GOT3 (cell line): ENCODE results near the gene RIC1.
"Not testable (repeated sequence)": the region's sequence is repeated elsewhere in the genome, so short reads cannot be mapped to it uniquely, and the experiment has no call there.

Experiments used
- DNase-seq: peaks from one replicate; lab custom pipeline; 2025; ENCODE audit warnings: mixed read lengths; lab: John Stamatoyannopoulos, UW

RIC1 gene, protein sequence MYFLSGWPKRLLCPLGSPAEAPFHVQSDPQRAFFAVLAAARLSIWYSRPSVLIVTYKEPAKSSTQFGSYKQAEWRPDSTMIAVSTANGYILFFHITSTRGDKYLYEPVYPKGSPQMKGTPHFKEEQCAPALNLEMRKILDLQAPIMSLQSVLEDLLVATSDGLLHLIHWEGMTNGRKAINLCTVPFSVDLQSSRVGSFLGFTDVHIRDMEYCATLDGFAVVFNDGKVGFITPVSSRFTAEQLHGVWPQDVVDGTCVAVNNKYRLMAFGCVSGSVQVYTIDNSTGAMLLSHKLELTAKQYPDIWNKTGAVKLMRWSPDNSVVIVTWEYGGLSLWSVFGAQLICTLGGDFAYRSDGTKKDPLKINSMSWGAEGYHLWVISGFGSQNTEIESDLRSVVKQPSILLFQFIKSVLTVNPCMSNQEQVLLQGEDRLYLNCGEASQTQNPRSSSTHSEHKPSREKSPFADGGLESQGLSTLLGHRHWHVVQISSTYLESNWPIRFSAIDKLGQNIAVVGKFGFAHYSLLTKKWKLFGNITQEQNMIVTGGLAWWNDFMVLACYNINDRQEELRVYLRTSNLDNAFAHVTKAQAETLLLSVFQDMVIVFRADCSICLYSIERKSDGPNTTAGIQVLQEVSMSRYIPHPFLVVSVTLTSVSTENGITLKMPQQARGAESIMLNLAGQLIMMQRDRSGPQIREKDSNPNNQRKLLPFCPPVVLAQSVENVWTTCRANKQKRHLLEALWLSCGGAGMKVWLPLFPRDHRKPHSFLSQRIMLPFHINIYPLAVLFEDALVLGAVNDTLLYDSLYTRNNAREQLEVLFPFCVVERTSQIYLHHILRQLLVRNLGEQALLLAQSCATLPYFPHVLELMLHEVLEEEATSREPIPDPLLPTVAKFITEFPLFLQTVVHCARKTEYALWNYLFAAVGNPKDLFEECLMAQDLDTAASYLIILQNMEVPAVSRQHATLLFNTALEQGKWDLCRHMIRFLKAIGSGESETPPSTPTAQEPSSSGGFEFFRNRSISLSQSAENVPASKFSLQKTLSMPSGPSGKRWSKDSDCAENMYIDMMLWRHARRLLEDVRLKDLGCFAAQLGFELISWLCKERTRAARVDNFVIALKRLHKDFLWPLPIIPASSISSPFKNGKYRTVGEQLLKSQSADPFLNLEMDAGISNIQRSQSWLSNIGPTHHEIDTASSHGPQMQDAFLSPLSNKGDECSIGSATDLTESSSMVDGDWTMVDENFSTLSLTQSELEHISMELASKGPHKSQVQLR (N-terminal part only)

DNA sequence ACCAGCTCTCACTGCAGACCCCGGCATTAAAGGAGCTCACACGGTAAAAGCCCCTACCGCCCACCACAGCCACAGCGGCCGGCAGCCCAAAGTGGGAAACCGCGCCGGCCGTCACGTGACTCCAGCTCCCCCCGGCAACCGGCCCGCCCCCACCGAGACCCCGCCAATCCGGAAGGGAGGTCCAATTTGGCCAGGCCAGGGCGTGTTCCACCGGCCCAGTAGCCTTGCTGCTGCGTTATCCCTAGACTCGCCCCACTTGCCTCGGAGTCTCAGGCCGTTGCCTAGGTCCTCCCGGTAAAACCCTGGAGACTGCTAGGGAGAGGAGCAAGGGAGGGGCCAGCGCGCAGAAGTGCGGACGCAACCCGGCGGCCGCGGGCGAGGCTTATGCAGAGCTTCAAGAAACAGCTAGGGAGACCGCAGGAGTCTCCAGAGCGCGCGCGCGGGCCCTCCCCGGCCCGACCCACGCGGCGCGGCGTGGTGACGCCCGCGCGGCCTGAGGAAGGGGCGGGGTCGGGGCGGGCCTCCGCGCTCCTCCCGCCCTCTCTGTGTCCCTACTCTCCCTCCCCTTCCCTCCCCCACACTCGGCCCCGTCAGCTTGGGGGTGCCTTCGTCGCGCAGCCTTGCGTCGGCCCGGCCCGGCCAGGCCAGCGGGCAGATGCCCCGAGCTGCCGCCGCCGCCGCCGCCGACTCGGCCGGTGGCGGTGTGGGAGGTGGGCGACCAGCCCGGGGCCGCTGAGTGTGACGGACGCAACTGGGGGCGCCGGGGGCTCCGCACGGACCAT is at the start of gene RIC1:
Gene RIC1 (plus strand): TSS at position 578 of the 782 bp plus-strand sequence. CDS start 203 bp downstream, at position 781.
- peak; percentile 56 for DNase-seq

DNA sequence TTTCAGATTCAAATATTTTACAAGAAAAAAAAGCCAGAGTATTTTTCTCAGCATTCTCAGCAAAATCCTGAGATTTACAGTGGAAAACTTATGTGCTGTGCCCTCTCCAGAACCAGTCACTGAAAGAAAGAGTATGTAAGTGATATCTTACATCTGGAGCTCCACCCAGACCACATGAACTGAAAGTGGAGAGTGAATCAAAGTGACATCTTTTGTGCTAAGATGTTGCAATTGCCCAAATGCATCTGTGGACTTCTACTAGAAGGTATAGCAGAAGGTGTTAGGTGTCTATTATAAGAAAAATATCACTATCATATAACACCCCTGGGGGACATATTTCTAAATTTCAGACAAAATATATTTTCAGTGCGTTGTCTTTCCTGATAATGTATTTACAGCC is 49.0 kb upstream of the RIC1 start:
- no peak for DNase-seq

DNA sequence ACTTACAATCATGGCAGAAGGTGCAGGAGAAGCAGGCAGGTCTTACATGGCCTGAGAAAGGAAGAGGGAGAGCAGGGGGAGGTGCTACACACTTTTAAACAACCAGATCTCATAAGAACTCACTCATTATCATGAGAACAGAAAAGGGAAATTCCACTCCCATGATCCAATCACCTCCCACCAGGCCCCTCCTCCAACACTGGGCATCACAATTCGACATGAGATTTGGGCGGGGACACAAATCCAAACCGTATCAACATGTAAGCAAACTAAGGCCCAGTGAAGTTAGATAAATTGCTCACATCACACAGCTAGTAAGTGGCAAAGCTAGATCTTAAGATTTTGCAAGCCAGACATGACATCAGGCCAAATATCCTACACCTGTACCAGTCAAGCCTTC is 48.3 kb upstream of the RIC1 start:
- DNase-seq = no peak

DNA sequence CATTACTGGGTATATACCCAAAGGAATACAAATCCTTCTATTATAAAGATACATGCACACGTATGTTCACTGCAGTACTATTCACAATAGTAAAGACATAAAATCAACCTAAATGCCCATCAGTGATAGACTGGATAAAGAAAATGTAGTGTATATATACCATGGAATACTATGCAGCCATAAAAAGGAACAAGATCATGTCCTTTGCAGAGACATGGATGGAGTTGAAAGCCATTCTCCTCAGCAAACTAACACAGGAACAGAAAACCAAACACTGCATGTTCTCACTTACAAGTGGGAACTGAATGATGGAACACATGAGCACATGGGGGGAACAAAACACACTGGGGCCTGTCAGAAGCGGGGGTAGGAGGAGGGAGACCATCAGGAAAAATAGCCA is 47.2 kb upstream of the RIC1 start:
- DNase-seq = not testable (repeated sequence)

DNA sequence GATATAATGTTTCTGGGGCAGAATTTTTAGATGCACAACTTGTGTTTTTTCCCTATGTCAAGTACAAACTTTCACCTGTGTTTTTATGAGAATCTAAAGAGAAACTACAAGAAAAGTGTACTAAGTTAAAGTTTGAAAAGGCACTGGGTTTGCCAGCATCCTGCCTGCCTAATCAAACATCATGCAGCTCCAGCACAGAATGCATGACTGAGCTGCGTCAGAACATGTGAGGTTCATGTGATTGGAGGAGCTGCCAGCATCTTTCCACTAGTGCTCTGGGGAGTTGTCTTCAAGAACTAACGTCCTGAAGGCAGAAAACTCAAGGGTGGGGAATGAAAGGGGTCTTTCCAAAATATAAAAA is 46.1 kb upstream of the RIC1 start:
- DNase-seq = no peak

DNA sequence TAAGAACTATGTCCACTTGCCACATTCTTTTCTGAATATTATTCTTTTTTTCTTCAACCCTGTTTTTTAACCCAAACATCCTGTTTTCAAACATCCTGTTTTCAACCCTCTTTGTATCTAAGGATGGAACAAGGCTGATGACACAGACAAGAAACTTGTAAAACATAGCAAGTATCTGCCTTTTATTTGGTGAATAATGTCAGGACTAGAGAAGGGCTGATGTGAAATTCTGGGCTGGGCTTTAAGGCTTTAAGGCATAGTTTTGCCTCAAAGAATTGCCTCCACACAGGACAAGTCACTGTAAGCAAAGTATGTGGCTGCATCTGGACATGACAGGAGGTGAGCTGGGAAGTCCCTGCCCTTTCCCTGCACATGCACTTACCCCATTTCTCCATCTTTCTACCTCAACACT is 42.5 kb upstream of the RIC1 start:
- DNase-seq = no peak

DNA sequence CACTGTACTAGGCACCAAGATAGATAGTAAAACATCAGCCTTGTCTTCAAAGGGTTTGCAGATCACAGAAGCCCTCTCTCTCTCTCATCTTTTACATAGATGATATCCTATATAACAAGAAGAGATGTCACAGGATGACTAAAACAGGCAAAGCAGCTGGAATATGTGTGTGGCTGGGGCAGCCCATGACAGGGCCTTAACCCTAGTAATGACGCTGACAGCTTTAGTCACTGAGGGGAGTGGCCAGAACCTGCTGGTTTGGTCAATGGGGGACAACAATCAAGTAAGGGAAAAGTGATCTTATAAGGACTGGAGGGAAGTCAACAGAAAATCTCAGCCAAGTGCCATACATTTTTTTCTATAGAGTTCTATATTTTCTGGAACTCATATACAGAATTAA is 41.9 kb upstream of the RIC1 start:
- no peak for DNase-seq

DNA sequence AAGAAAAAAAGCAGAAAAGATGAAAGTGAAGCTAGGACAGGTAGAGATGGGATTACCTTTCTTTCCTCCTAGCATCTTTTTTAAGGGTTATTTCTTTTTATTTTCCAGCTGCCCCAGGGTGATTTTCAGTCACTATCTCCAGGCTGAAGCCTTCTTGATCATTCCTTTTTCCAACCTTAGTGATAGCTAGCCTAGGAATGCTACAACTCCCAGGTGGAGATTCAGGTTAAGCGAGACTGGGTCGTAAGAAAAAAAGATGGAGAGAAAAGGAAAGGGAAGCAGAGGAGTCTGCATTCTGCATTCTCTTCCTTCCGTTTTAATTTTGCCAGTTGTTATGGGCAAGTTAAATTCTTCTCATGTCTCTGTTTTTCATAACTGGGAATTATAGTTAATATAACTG is 36.7 kb upstream of the RIC1 start:
- DNase-seq = no peak

DNA sequence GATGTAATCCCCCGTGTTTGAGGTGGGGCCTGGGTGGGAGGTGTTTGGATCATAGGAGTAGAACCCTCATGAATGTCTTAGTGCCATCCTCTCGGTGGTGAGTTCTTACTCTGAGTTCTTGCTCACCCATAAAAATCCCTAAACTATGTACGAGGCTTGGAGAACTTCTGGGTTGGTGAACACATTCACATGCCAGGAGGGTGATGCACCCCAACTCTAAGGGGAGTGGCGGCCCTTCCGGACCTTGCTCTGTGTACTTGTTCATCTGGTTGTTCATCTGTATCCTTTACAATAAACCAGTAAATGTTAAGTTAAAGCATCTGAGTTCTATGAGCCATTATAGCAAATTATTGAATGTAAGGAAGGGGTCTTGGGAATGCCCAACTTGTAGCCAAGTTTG is 36.0 kb upstream of the RIC1 start:
- DNase-seq = no peak

DNA sequence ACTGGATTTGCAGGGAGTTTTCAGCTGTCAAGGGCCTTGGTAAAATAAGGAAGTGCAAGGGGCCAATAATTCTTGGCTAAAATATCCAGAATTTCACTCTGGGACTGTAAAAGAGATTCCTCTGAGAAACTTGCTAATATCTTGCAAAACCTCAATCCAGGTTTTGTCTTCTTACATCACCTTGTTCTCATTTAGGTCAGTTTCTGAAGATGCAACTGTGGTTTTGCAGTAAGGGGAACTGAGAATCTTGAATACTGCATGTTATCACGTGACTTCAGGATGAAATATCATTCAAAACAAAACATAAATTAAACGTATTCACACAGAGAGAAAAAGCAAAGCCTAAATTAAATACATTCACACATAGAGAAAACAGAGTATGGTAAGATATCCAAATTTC is 35.0 kb upstream of the RIC1 start:
- no peak for DNase-seq

DNA sequence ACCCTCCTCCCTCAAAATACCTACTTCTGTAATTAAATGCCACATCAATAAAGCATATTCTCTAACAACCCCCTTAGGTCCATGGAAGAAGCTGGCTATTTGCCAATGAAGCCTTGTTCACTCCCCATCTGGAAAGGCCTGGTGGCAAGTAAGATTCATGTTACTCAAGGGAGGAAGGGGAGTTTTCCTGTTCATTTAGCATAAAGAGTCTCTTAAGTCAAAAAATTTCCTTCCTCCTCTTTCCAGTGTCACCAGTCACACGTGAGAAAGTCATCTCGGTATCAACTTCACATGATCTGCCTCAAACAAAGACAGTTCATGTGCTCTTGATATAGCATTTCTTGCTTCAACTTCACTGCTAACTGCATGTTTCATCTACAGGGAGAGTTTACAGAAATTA is 32.7 kb upstream of the RIC1 start:
- DNase-seq = no peak

DNA sequence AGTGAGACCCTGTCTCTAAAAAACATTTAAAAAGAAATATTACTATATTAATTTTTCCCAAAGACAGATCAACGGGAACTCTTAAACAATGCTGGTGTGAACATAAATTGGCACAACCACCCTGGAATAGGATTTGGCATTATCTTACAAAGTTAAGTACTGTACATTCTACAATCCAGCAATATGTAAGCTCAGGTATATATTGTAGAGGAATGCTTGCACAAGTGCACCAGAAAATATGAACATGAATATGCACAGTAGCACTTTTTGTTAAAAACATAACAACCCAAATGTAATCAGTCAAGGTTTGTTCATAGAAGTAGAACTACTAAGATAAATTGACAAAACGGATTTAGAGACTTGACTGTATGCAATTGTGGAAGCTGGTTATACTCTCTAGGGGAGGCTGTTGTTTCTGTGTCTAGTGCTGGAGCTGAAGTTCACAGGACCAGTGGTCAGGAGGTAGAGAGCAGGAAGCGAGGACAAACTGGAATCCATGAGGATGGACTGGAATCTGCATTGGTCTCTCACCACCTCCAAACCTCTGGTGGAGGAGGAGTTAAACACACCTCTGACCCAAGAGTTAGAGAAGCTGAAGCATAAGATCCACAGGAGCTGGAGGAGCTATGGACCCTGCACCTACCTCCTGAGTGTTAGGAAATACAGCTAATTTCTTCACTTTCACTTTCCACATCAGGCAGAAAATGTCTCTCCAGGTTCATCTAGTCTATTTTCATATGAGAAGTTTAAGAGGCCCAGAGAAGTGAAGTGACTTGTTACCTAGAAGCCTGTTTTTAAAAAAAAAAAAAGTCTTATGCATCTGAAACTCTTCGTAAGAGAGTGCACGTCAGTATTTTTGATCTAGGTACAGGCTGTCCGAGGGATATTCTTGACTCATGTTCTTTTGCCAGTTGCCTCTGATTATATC is 20.3 kb upstream of the RIC1 start:
- DNase-seq = no peak

DNA sequence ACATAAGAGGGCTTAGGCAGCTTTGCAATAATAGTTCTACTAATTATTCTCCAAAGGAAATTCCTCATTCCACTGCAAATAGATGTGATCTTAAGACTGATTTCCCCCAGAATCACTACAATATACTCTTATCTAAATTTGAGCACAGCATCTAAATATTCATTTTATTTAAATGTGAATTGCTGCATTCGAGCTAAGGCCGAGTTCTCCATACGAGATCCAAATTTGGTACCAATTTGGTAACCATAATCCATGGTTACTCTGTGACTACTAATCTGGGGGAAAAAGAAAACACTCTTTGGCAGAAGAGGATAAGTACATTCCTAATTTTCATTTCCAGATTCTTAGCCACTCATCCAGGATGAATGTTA is 19.7 kb upstream of the RIC1 start:
- DNase-seq = no peak

DNA sequence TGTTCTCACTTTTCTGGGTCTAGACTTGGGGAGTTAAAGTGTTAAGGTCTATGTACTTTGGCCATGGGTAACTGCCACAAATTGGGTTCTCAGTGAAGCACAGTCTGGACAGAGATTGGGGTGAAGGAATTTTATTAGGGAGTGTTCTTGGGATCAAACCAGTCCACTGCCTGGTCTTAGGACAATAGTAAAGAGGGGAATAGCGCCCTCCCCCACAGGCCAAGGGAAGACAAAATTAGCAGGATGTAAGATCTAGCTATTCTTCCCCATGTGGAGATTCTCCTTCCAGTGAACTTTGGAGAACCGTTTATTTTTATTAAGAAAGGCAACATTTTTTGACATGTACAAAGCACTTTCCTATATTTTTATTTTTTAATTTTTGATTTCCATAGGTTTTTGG is 18.4 kb upstream of the RIC1 start:
- DNase-seq = no peak

DNA sequence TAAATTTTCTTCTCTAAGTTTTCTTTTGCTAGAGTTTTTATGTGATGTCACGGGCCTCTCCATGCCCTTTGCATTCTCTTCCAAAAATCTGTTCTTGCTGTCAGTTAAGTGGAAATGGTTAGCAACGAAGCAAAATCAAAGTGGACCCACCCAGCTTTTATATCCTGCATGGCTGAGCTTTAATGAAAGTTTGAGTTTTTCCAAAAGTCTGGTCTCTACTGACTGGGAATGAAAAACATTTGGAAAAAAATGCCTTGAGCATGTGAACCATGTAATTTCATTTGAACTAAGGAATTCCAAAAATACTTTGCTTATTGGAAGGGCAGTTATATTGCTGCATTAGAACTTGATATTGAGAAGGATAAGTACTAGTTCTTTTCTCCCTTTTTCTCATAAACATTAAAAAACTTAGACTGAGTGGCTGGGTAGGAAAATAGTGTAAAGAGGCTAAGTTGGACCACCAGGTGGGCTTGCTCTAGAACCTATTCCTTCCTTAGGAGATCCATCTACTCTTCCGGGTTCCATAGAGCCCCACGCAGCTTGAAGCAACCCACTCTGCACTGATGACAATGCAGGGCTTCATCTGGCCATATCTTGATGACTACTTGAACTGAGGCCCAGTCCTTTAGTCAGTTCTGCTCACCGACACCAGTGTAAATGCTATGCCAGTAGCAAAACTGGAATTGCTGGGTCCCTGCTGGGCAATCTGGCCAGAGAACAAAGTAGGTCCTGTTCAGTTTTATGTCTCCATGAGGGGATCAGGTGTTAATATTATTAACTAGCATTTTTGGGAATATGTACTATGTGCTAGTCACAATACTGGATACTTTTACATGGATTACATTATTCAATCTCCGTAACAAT is 17.4 kb upstream of the RIC1 start:
- DNase-seq = no peak

DNA sequence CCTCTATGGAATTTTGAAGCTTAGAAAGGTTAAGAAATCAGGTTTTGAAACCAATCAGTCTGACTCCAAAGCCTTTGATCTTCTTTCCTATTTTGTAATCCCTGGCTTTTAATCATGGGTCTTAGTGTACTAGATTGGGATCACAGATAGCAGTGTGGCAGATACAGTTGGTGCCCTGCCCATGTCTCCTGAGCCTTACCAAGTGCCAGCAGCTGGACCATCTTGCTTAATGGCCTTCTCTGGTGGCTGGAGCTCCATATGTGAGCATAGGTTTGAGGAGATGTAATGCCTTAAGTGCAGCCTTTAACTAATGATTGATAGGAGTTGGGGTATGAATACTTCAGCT is 16.7 kb upstream of the RIC1 start:
- DNase-seq = no peak

DNA sequence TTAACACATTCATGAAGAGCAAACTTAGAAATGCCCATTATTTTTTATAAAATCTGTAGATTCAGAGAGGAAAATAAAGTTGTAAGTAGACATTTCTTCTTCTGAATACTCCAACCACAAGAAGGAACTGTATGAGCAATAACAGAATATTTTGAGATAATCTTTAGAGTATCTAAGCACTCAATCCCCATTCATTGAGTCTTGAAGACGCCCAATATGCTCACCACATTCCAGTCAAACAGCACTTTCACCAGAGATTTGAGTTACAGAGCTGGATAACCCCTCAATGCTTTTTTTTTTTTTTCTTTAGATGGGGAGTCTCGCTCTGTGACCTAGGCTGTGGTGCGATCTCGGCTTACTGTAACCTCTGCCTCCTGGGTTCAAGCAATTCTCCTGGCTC is 14.7 kb upstream of the RIC1 start:
- no peak for DNase-seq

DNA sequence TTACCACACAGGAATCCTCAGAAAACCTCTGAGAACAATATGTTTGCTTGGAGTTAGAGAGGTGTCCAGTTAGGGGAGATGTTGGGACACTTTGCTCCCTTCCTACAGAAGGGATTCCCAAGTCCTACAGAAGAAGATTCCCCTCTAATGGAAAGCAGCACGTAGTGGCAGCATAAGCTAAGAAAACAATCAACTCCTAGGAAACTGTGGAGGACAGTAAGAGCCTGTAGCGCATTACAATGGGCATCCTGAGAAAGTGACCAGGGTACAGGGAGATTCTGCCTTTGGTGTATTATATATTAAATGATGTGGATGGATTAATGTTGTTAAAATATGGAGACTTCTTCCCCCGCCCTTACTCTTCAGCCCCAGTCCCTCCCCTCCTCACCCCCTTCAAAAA is 13.9 kb upstream of the RIC1 start:
- DNase-seq = no peak

DNA sequence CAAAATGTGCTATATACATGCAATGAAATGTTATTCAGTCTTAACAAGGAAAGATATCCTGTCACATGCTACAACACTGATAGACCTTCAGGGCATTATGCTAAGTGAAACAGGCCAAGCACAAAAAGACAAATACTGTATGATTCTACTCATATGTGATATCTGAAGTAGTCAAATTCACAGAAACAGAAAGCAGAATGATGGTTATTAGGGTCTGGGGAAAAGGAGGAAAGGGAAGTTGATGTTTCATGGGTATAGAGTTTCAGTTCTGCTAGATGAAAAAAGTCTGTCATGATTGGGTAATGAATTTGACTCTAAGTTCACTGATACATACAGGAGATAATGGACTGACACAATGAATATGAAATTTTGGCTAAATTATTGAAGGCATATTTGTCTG is 11.2 kb upstream of the RIC1 start:
- no peak for DNase-seq

DNA sequence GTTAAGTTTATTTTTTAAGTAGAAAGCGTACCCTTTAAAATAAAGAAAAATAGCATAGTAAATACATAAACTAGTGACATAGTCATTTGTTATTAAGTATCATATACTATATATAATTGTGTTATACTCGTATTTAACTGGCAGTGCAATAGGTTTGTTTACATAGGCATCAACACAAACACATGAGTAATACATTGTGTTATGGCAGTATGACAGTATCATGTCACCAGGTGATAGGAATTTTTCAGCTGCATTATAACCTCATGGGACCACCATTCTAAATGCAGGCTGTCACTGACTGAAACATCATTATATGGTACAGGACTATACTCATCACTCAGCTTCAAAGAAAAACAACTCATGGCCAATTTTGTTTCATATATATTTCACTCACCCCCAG is 8.4 kb upstream of the RIC1 start:
- no peak for DNase-seq
